ENCODE measurements around the gene CSNK1A1. TPM values are rescaled to one million over a fixed set of nuclear protein-coding genes. Genes with fewer than 3 reads are reported as not detected.

The CSNK1A1 gene
- polyA plus RNA-seq, 1 of the 3 experiments (the other 2 are of a cell fraction) = 70.7 TPM

DNA sequence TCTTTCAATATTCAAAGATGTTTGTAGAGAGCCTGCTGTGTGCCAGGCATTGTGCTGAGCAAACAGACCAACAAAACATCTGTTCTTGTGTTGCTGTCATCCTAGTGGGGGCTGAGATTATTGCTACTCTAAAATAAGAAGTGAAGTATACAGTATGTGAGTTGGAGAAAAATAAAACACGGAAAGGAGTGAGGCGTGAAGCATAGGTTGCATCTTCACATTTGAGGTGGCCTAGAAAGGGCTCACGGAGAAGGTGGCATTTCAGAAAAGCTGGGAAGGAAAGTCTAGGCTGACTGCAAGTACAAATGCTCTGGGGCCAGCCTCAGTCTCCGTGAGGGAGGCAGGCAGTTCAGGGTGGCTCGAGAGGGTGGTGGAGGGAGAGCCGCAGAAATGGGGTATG lies 80.3 kb downstream of the CSNK1A1 start (continued):
- TF ChIP-seq SMC3 (IDR thresholded peaks at IDR 0.05; ENCODE audit: low read depth, low read length) (no peak), MXI1 (IDR thresholded peaks at IDR 0.05; ENCODE audit: low read depth, low read length) (no peak), GATA2 (CRISPR knock-in tag; IDR thresholded peaks at IDR 0.05) (no peak), JUND (IDR thresholded peaks at IDR 0.05) (no peak), RAD21 (IDR thresholded peaks at IDR 0.05; ENCODE audit: low read length) (no peak), CHD2 (IDR thresholded peaks at IDR 0.05; ENCODE audit: low read length, partially characterized antibody) (no peak), FOXJ3 (CRISPR knock-in tag; IDR thresholded peaks at IDR 0.05) (no peak)
- TF ChIP-seq, protein P1, sequence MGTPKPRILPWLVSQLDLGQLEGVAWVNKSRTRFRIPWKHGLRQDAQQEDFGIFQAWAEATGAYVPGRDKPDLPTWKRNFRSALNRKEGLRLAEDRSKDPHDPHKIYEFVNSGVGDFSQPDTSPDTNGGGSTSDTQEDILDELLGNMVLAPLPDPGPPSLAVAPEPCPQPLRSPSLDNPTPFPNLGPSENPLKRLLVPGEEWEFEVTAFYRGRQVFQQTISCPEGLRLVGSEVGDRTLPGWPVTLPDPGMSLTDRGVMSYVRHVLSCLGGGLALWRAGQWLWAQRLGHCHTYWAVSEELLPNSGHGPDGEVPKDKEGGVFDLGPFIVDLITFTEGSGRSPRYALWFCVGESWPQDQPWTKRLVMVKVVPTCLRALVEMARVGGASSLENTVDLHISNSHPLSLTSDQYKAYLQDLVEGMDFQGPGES (IDR thresholded peaks at IDR 0.05; ENCODE audit: low read depth, low read length) = no peak
- TF ChIP-seq, protein P2, sequence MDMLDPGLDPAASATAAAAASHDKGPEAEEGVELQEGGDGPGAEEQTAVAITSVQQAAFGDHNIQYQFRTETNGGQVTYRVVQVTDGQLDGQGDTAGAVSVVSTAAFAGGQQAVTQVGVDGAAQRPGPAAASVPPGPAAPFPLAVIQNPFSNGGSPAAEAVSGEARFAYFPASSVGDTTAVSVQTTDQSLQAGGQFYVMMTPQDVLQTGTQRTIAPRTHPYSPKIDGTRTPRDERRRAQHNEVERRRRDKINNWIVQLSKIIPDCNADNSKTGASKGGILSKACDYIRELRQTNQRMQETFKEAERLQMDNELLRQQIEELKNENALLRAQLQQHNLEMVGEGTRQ (IDR thresholded peaks at IDR 0.05; ENCODE audit: borderline replicate concordance, low read depth, low read length) = no peak

DNA sequence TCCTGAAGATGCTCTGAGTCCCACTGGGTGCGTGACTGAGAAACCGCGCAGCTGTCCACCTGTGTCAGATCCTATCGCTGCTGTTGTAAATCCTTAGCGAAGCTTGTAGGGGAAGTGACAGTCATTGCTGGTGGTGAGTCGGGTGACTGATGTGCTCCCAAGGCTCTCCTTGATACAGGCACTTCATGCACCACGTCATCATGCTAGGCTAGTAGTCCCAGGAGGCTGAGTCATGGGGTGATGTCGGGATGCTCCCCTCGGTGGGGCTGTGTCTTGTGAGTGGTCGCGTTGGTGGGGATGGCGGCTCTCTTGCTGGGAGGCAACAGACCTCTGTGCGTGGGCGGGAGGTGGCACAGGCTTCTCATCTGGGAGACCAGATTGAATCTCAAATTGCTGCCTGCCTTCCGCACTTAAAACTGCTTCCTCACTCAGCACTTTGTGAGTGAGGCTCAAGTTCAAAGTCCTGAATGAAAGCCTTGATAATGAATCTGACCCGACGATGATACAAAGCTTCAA lies 84.7 kb downstream of the CSNK1A1 start:
- H3K4me1 ChIP-seq (ENCODE audit: control insufficient read depth in 1 of 2, insufficient read depth in 2 of 2, low read depth in 1 of 2, low read length in 1 of 2) = peaks cover 0 to 6% of the 10 kb centered on the region in 2 experiments; a peak in 2 of 4 replicates
- no peaks in the 10 kb centered on the region for H3K36me3 ChIP-seq (replicated peaks in 1 of 2; ENCODE audit: control insufficient read depth in 1 of 2, insufficient read depth in 2 of 2, low read length in 1 of 2)
- no peaks in the 10 kb centered on the region for H3K27me3 ChIP-seq (ENCODE audit: insufficient read depth)
- no peaks in the 10 kb centered on the region for H3K79me2 ChIP-seq (ENCODE audit: insufficient read depth)
- H2AFZ ChIP-seq (ENCODE audit: low read depth) = peak overlapping the region; percentile 31; the same call in 1 of the 2 replicates
- no peak overlapping the region; the same call in 1 of the 2 replicates for H3K4me2 ChIP-seq
- no peaks in the 10 kb centered on the region for H3K9me3 ChIP-seq
- TF ChIP-seq, protein P3, sequence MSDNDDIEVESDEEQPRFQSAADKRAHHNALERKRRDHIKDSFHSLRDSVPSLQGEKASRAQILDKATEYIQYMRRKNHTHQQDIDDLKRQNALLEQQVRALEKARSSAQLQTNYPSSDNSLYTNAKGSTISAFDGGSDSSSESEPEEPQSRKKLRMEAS (IDR thresholded peaks at IDR 0.05; ENCODE audit: low read depth) = no peak
- TF ChIP-seq, protein P2 (IDR thresholded peaks at IDR 0.05; ENCODE audit: borderline replicate concordance, low read depth, low read length) = no peak
- TF ChIP-seq, protein P4, sequence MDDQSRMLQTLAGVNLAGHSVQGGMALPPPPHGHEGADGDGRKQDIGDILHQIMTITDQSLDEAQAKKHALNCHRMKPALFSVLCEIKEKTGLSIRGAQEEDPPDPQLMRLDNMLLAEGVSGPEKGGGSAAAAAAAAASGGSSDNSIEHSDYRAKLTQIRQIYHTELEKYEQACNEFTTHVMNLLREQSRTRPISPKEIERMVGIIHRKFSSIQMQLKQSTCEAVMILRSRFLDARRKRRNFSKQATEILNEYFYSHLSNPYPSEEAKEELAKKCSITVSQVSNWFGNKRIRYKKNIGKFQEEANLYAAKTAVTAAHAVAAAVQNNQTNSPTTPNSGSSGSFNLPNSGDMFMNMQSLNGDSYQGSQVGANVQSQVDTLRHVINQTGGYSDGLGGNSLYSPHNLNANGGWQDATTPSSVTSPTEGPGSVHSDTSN (IDR thresholded peaks at IDR 0.05) = peak; percentile 77
- TF ChIP-seq TCF12 (IDR thresholded peaks at IDR 0.05) = 0 out of 2 replicates have a peak, but pooled peaks have one; percentile 12
- TF ChIP-seq SMC3 (IDR thresholded peaks at IDR 0.05; ENCODE audit: low read depth, low read length) = no peak
- TF ChIP-seq, protein P5, sequence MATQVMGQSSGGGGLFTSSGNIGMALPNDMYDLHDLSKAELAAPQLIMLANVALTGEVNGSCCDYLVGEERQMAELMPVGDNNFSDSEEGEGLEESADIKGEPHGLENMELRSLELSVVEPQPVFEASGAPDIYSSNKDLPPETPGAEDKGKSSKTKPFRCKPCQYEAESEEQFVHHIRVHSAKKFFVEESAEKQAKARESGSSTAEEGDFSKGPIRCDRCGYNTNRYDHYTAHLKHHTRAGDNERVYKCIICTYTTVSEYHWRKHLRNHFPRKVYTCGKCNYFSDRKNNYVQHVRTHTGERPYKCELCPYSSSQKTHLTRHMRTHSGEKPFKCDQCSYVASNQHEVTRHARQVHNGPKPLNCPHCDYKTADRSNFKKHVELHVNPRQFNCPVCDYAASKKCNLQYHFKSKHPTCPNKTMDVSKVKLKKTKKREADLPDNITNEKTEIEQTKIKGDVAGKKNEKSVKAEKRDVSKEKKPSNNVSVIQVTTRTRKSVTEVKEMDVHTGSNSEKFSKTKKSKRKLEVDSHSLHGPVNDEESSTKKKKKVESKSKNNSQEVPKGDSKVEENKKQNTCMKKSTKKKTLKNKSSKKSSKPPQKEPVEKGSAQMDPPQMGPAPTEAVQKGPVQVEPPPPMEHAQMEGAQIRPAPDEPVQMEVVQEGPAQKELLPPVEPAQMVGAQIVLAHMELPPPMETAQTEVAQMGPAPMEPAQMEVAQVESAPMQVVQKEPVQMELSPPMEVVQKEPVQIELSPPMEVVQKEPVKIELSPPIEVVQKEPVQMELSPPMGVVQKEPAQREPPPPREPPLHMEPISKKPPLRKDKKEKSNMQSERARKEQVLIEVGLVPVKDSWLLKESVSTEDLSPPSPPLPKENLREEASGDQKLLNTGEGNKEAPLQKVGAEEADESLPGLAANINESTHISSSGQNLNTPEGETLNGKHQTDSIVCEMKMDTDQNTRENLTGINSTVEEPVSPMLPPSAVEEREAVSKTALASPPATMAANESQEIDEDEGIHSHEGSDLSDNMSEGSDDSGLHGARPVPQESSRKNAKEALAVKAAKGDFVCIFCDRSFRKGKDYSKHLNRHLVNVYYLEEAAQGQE (IDR thresholded peaks at IDR 0.05; ENCODE audit: low read depth, low read length) = no peak
- peak; percentile 53; the same call in 1 of the 2 replicates for TF ChIP-seq FOSL2 (IDR thresholded peaks at IDR 0.05; ENCODE audit: borderline replicate concordance, low read depth)
- no peak for TF ChIP-seq RXRA (IDR thresholded peaks at IDR 0.05; ENCODE audit: borderline replicate concordance, low read depth)
- no peak for TF ChIP-seq EZH2phosphoT487 (IDR thresholded peaks at IDR 0.05; ENCODE audit: borderline replicate concordance, low read depth)
- no peak for TF ChIP-seq MEF2A (IDR thresholded peaks at IDR 0.05; ENCODE audit: borderline replicate concordance, low read depth)
- TF ChIP-seq RCOR1 (IDR thresholded peaks at IDR 0.05; ENCODE audit: low read length) = no peak
- TF ChIP-seq SIN3A (IDR thresholded peaks at IDR 0.05; ENCODE audit: borderline replicate concordance, low read depth, low read length) = no peak
- no peak for TF ChIP-seq RFX5 (IDR thresholded peaks at IDR 0.05; ENCODE audit: low read length)
- no peak for TF ChIP-seq ELF1 (IDR thresholded peaks at IDR 0.05)
- TF ChIP-seq FOXM1 (IDR thresholded peaks at IDR 0.05; ENCODE audit: low read depth) = no peak
- TF ChIP-seq TEAD4 (IDR thresholded peaks at IDR 0.05; ENCODE audit: borderline replicate concordance, insufficient read depth) = no peak
- H4K20me1 ChIP-seq (ENCODE audit: insufficient read depth) = no peaks in the 10 kb centered on the region
- no peaks in the 10 kb centered on the region for H3K9me2 ChIP-seq
- peak overlapping the region in 1 of 2 experiments; percentile 42; a peak in 1 of 4 replicates for H3K27ac ChIP-seq (ENCODE audit: low read depth in 2 of 2, low read length in 1 of 2)
- WGBS (ENCODE audit: low lambda C conversion rate) = 27% methylated on average over 12 of the region's 17 CpGs
- peak overlapping the region; percentile 28; the same call in 1 of the 2 replicates for H3K9ac ChIP-seq
- POLR2A ChIA-PET = no interaction called here
- no peak overlapping the region for H3K4me3 ChIP-seq (ENCODE audit: low read depth in 2 of 2, low read length in 1 of 2)
- peaks cover 4% of the 10 kb centered on the region for H3F3A ChIP-seq (replicated peaks; ENCODE audit: insufficient read depth)
- DNase-seq = no peak
- CTCF ChIA-PET = interaction anchor here (1.6 to 1.9 kb wide), 4 partner anchors 9 to 99 kb away, joined by 3 to 6 read pairs (median 5); no protein-coding TSS in a partner anchor

Measured in SK-N-SH (cell line).